NCI-H774 (cell line): ENCODE results near the gene UBASH3B.

Experiments
- DNase-seq: peaks from one replicate; lab custom pipeline; 2025; lab: John Stamatoyannopoulos, UW

Gene UBASH3B

DNA sequence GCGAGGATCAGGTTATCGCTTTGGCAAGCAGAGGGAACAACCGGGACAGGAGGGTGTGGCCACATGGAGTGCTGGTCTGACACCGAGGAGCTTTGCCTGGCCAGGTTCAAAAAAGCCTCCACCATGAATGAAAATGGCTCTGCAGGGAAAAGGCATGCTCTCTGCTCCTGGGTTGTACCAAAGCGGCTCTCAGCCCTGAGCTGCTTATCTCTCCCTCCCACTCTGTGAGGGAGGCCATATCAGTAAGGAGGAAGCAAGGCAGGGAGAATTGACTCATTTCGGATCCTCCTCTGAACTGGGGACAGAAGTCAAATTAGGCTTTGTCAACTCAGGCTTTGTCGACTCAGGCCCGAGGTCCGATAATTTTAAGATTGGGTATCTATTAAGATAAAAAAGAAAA is 99.9 kb downstream of the UBASH3B start:
- no peak for DNase-seq

DNA sequence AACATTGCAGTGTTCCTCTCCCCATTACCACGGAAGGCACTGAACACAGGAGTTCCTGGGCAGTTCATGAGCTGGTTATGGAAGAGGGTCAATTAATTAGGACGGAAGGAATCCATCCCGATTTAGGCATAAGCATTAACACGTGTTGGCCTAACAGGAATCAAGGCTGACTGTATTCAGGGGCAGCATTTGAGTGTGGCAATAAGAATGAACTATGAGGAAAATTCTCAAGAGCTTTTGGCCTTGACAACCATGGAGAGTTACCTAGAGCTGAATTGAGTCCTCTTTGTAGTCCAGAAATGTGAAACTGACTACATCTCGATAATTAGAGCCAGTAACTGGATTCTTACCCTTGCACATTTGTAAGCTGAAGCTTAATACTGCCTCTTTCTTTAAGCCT is 100.4 kb downstream of the UBASH3B start:
- no peak for DNase-seq

DNA sequence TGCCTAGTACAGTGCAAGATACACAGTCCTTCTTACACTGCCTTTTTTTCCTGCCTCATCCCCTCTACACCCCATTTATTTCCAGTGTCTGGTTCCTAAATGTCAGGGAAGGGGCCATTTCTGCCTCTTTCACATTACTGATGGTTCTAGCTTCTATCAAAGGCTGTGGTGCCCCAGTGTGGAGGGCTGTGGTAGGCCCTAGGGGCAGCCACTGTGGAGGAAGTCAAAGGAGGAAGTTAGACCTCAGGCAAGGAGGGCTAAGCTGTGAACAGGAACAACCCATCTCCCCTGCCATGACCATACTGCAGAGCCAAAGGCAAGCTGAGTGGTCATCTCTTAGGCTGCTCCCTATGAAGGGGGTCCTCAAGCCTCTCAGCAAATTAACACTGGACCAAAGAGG is 100.9 kb downstream of the UBASH3B start:
- DNase-seq, result no peak

DNA sequence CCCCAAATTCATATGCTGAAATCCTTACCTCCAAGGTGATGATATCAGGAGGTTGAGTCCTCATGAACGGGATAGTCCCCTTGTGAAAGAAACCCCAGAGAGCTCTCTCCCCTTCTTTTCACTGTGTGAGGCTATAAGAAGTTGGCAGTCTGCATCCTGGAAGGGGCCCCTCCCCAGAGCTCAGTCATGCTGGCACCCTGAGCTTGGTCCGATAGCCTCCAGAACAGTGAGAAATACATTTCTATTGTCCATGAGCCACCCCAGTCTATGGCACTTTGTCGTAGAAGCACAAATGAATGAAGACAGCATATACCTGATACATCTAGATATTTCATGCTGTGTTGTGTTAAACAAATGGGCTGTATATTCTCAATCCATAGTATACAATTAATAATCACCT is 101.7 kb downstream of the UBASH3B start:
- no peak for DNase-seq

DNA sequence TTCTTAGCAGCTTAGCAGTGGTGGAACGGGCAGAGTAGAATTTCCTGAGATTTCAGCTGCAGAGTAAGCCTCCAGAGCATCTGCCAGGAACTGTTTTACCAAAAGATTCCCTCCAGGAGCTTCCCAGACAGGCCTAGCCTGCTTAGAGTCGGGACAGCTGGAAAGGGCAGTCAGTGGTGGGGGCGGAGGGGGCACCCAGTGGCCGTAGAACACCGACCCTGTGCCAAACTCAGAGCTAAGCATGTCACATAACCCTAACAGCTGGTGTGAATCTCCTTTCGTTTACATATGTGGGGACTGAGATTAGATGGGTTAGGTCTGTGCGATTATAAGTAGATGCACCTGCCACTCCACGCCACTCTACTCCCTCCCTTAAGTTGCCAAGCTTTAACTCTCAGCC is 102.8 kb downstream of the UBASH3B start:
- no peak for DNase-seq

DNA sequence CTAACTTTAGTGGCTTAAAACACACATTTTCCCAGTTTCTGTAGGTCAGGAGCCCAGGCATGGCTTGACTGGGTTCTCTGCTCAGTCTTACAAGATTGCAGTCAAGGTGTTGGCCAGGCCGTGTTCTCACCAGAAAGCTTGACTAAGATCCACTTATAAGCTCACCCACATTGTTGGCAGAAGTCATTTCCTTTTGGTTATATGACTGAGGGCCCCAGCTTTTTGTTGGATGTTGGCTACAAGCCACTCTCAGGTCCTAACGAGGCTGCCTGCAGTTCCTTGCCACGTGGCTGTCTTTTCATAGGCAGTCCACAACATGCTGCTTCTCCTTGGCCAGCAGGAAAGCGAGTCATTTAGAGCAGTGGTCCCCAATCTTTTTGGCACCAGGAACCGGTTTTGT is 103.5 kb downstream of the UBASH3B start:
- DNase-seq, result no peak

DNA sequence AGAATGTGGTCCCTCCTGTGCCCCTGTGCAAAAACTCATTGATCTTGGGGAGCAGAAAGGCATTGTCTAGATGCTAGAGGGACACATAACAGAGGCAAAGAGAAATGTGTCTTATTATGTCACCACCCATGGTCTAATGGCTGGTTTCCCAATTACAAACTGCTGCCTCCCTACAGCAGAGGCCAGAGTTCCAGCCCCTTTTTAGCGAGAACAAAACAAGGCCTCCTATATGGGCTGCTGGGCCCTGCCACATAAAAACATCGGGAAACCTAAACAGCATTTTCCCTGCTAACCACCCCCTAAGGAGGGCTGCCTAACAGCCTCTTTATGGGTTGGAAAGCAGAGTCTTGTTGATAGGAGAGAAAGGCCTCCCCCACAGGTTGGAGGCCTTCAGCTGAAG is 107.6 kb downstream of the UBASH3B start:
- no peak for DNase-seq

DNA sequence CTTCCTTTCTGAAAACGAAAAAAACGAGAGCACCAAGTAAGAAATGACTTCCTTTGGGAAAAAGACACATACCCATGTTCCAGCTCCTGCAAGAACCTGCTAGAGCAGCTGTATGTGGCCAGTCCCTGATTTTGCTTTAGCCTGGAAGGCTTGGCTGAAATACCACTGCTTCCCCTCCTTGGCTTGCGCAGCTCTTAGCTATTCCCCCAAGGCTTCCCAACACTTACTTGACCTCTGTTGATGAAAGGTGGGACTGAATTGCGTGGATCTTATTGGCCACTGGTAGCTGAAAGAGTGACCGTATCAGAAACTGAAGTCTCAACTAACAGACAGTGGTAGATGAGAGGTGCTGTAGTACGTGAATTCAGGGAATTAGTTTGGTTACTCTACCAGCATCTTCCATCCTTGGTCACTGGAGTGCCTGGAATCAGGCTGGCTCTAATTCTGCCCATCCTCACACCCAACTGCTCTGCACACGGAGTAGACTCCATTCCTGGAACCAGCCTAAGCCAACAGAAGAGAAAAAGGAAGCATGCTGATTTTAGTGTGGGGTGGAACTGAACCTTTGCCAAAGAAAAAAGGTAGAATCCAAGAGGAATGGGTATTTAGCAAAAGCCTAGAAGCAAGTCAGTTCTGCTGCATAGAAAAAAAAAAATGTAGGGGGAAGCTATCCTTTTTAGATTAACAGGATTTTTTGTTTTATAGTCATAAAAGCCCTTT is 109.0 kb downstream of the UBASH3B start:
- DNase-seq, result no peak

DNA sequence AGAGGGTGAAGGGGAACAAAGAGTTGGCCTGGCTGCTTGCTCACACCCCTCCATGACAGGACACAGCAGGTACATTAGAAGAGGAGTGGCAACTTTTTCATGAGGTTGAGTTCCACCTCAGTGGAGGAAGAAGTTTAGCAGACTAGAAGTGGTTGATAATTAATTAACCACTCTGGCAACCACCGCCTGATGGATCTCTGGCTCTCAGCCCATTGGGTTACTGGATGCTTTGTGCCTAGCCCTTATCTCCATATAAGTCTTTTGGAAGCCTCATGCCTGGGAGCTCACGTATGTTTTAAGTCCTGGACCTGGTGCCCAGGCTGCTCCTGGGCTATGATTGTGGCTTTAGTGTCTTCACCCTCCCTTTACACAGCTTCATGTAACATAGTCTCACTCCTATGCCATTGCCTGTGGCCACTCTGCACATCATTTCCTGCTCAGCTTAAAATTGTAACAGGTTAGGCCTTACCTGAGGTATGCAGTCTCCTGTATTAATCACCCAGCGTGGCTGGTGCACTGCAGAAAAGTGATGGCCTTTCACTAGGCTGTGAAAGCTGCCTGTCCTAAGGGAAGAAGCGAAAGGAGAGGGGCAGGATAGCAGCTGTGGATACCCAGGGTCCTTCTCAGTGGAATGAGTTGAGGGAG is 110.1 kb downstream of the UBASH3B start:
- DNase-seq, result no peak

DNA sequence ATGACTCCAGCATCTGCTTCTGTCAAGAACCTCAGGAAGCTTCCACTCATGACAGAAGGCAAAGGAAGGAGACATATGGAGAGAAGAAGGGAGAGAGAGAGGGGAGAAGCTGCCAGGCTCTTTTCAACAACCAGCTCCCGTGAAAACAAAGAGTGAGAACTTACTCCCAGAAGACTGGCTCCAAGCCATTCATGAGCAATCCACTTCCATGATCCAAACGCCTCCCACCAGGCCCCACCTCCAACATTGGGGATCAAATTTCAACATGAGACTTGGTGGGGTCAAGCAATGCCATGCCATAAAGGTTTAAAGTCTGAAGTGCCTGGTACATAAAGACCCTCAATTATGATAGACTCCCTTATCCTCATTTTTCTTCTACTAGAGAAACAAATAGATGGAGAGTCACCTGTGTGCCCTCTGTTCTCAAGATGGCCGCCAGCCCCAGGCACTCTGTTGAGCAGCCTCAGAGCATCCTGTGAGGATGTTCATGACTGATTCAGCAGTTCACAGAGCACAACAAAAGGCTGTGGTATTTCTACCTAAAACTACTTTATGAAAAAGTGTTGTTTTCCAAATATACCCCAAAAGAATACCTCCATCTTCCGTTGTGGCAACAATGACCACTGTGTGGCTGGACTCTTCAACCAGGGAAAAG is 113.7 kb downstream of the UBASH3B start:
- DNase-seq, result no peak

DNA sequence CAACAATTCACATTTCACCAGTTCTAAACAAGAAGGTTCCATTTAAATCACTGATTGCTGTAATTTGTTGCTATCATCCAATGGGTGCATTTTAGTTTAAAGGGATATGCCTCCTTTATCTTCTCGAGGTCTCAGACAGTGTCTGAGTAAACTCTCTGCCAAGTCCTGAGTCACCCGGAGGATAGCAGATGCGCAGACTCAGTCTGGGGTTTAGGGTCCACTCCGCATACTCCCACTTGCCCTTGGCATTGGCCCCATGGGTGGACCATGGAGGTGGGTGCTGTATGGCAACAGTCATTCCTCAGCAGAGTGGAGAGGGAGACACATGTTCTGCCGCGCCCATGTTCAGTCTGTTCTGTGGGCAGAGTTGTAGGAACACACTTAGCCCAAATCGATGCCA is 117.4 kb downstream of the UBASH3B start:
- DNase-seq, result no peak

DNA sequence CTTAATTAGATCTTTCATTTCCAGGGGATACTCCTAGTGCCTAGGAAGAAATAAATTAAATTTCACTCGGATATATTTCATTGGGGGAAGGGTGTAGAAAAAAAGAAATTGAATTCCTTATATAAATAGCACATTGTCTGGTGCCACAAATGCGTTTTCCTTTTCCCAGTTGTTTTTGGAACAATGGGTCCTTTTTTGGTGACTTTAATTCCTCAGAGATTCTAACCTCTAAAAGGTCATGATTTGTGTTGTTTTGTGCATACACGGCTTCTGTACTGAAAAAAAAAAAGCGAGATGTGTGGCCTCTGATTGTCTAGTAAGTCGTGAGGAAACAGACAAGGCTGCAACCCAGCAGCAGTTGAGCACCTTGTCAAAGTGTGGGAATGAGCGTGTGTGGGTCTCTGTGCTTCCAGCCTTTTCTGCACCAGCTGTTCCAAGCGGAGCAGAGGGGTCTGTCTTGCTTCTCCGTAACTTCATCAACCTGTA is 118.3 kb downstream of the UBASH3B start:
- DNase-seq, result no peak

DNA sequence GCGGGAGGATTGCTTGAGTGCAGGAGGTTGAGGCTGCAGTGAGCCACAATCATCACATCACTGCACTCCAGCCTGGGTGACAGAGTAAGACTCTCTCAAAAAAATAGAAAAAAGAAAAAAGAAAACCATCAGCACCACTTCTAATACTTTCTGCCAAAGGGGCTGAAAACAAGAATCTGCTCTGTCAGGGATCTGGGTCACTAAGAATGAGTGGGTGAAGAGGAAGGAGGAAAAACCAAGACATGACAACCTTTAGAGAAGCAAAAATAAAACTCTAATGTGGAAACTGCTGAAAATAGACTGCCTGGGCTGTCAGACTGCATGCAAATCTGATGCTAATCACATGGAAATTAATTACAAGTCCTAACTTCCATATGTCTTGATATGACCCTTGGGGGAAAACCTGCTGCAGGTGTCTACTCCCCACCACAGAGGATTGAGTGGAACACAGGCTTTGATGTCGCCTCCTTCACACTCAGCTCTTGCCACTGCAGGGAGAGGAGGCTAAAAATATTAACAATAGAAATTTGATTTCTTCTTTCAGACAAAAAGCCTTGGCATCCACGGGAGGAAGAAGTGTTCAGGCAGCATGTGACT is 120.3 kb downstream of the UBASH3B start:
- no peak for DNase-seq

DNA sequence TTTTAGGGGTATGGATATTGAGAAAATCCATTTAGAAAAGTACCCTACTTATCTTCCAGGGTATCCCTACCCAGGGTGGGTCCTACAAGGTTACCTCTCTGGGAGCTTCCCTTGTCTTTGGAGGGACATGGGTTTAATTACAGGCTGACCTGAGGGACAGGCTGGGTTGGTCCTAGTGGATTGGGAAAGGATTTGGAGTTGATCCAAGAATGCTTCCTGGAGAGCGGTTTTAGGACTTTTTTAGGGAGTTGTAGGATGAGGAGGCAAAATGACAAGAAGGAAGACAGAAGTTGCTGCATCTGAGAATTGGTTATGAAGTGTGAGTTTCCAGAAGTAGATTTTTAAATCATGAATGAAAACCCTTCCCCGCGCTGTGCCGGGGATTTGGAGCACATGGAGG is 121.0 kb downstream of the UBASH3B start:
- no peak for DNase-seq

DNA sequence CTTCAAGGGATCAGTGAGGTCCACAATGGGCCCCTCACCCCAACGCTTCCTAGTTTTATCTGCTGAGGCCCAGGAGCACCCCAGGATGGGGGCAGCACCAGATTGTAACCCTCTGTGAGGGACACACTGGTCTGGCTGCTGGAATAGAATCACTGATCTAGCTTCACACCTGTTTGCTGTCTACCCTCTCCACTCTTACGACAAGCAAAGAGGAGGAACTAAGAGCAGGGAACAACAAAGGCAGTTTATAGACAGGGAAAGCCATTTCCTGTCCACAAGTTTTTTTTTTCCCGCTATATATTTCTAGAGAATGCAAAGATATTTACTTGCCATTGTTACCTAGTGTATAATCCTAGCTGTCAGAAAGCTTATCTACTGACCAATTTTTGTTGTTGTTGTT is 121.8 kb downstream of the UBASH3B start:
- DNase-seq, result no peak

DNA sequence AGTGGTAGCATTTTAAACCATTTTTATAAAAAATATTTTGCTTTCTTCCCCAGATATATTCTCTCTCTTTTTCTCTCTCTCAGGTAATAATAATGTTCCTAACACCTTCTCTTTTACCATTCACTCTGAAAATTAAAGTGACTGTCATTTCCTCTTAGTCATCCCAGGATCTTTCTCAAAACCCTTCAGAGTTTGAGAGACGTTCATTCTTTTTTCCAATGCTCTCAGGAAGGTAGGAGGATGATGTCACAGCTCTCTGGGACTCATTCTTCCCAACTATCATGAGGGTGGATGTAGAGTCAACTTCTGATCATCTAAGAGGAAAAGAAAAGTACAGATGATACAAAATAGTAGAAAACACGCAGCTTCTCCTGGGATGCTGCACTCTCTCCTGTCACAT is 122.6 kb downstream of the UBASH3B start:
- DNase-seq, result no peak

DNA sequence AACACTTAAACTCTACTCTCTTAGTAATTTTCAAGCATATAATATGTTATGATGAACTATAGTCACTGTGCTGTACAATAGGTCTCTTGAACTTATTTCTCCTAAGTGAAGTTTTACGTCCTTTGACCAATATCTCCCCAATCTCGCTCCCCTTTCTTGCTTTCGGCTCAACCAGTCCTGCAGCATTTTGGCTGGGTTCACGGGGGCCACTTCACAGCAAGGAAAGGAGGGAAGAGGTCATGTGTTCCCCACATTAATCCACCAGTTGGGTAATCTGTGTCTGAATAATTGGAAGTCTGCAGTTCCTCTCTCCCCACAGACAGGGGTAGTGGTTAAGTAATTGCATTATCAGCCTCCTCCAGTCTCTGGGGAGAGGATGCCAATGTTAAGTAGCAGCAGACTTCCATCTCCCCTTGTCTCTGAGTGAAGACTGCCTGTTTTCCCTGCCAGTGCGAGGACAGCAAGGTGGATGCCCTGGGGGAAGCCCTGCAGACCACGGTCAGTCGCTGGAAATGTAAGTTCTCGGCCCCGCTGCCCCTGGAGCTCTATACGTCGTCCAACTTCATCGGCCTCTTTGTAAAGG is 123.6 kb downstream of the UBASH3B start:
- no peak for DNase-seq

DNA sequence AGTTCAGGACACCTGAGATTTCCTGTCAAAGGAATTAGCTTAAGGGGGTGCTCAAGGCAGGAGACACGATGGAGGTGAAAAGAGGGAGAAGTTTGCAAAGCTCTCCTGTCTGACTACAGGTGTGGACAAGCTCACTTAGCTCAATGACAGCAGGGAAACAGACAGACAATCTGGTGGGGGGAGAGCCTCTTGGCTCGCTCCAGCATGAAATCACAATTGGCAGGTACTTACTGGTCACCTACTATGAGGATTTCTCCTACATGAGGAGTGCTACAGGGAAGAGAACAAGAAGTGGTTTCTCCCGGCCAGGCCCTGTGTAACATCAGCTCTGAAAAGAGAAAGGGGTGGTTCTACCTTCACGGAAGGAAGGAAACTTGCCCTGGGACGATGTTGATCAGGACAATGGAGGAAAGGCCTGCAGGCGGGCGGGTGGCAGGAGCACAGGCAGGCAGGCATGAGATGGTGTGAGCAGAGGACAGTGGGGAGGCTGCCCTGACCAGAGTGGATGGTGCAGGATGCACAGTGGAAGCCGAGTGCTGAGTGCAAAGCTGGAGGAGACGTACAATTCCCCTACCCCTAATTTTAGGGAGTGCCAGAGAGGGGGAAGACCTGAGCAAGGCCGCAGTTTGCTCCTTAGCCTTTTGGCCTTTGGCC is 124.9 kb downstream of the UBASH3B start:
- DNase-seq, result no peak

DNA sequence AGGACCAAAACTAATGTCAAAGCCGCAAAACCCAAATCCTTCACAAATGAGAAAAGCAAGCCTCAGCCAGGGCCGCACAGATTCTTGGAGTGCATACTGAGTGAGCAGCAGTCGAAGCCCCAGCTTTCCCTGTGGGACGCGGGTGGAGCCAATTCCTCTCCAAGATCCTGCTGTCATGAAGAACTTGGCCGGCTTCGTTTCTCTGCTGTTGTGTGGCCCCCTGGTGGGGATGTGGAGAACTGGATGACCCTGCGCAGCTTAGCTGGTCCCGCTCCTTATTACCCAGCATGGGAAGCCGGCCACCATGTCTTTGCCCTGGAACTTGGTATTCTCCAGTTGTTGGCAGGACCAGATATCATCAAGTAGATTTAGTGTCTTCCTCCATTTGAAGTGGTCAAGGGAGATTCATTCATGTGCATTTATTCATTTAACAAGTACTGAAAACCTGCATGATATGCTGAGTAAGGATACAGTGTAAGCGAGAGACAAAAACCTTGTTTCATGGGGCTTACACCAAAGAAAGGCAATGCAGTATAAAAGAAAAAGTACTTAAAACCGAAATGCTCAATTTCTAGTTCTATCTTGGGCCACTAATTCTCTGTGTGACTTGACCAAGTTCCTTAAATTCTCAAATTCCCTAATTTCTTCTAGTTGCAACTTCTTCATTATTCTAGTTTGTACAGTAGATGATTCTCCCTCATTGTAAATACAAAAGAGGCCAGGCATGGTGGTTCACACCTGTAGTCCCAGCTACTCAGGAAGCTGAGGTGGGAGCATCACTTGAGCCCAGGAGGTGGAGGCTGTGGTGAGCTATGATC is 126.1 kb downstream of the UBASH3B start:
- peak; percentile 42 for DNase-seq

DNA sequence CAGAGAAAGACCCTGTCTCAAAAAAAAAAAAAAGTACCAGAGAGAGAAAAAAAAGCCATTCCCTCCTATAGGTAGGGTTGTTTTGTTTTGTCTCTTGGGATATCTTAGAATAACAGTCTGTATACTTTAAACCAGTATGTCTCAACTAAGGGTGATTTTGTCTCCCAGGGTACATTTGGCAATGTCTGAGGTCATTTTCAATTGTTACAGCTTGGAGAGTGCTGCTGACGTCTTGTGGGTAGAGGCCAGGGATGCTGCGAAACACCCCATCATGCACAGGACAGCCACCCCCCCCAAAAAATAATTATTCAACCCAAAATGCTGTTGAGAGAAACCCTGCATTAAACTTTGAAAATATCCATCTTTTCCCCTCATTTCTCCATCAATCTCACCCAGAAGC is 126.7 kb downstream of the UBASH3B start:
- no peak for DNase-seq

DNA sequence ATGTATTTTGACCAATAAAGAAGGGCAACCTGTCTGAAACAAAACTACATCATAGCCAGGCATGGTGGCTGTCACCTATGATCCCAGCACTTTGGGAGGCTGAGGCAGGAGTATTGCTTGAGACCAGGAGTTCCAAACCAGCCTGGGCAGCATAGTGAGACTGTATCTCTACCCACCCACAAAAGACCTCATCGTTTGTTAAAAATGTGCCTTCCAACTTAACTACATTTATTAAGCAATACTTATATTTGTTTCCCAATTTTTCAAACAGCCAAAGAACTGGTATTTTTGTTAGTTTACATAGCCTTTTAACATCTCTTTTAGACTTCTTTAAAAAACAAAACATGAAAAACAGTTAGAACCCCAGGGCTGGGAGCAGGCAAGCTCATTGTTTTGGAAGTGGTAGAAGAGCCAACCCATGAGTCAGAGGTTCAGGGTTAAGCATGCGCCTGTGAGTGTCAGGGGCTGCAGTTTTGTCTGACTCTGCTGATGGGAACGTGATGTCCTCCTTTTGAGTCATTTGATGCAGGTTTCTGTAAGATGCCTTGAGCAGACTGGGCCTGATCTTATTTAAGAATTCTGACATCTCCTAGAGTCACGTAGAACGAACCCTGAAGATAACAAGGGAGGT is 128.9 kb downstream of the UBASH3B start:
- no peak for DNase-seq
